ENCODE measurements around the gene ARSJ. TPM values are rescaled to one million over a fixed set of nuclear protein-coding genes. Genes with fewer than 3 reads are reported as not detected.
A peak's percentile ranks its signal among the peaks of the same experiment; 100 is the strongest.
"Not testable (repeated sequence)": the region's sequence is repeated elsewhere in the genome, so short reads cannot be mapped to it uniquely, and the experiment has no call there.

The ARSJ gene
- total RNA-seq, 3 donors from 2014 or later = 0.13 to 0.18 TPM; not detected in 1

DNA sequence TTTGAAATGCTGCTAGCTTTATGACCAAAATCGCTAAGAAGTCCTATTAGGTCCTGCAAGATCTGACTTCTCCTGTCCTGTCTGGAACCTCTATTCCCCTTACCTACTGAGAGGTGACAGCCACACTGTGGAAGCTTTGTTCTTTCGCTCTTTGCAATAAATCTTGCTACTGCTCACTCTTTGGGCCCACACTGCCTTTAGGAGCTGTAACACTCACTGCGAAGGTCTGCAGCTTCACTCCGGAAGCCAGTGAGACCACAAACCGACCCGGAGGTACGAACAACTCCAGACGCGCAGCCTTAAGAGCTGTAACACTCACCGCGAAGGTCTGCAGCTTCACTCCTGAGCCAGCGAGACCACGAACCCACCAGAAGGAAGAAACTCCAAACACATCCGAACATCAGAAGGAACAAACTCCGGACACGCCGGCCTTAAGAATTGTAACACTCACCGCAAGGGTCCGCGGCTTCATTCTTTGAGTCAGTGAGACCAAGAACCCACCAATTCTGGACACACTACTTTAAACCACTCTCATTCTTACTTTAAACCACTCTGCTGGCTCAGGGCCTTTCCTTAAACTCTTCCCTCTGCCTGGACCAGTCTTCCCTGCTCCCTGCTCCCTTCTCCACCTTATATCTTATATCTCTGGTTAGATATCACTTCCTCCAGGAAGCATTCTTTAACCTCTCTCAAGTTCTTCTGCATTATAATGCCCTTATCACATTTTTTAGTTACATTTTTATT, 25.2 kb upstream of the ARSJ start:
- DNase-seq; H3K9me3 Mint-ChIP-seq; H3K27me3 Mint-ChIP-seq (ENCODE audit: low read depth); H3K36me3 Mint-ChIP-seq (ENCODE audit: insufficient read depth): not testable (repeated sequence)
- peaks cover 23% of the 10 kb centered on the region for H3K4me1 Mint-ChIP-seq (ENCODE audit: low read depth)
- ATAC-seq = peak in 1 of 2 donors; percentile 25
- peak overlapping the region; percentile 46 for H3K4me3 Mint-ChIP-seq

DNA sequence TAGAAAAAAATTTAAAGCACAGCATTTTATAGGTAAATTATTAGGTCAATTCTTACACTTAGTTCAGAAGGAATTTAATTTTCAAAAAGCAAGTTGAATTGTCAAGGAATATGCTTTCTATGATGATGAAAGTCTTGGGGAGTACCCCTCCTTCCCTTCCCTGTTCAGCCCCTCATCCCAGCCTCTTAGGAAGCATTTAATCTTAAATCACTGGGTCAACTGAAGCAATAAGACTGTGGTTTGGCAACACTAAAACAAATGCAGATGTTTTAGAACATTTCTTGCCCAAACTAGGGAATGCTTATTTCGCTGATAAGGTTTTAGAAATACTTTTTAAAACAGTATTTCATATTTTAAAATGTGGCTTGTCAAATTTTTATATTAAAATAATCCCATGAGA, 19.1 kb upstream of the ARSJ start:
- H3K4me1 Mint-ChIP-seq (ENCODE audit: low read depth) = peaks cover 9% of the 10 kb centered on the region
- no peaks in the 10 kb centered on the region for H3K36me3 Mint-ChIP-seq (ENCODE audit: insufficient read depth)
- ATAC-seq (no peak), DNase-seq (no peak)
- no peaks in the 10 kb centered on the region for H3K27me3 Mint-ChIP-seq (ENCODE audit: low read depth)
- H3K4me3 Mint-ChIP-seq = no peak overlapping the region
- H3K9me3 Mint-ChIP-seq = peaks cover 3% of the 10 kb centered on the region

- Mint-ChIP-seq H3K4me3 (no peak overlapping the region), H3K27me3 (ENCODE audit: low read depth) (no peaks in the 10 kb centered on the region), H3K36me3 (ENCODE audit: insufficient read depth) (no peaks in the 10 kb centered on the region), H3K9me3 (peaks cover 3% of the 10 kb centered on the region), H3K4me1 (ENCODE audit: low read depth) (peaks cover 9% of the 10 kb centered on the region)
- ATAC-seq (no peak), DNase-seq (no peak)
Observed at GRCh38 chr4:113998079-113998478, 18.6 kb upstream of the ARSJ start.

- Mint-ChIP-seq H3K36me3 (ENCODE audit: insufficient read depth) (no peaks in the 10 kb centered on the region), H3K4me1 (ENCODE audit: low read depth) (peaks cover 9% of the 10 kb centered on the region), H3K4me3 (no peak overlapping the region), H3K9me3 (peaks cover 3% of the 10 kb centered on the region), H3K27me3 (ENCODE audit: low read depth) (no peaks in the 10 kb centered on the region)
- DNase-seq (no peak), ATAC-seq (no peak)
Observed at GRCh38 chr4:113997206-113997605, 17.8 kb upstream of the ARSJ start.

DNA sequence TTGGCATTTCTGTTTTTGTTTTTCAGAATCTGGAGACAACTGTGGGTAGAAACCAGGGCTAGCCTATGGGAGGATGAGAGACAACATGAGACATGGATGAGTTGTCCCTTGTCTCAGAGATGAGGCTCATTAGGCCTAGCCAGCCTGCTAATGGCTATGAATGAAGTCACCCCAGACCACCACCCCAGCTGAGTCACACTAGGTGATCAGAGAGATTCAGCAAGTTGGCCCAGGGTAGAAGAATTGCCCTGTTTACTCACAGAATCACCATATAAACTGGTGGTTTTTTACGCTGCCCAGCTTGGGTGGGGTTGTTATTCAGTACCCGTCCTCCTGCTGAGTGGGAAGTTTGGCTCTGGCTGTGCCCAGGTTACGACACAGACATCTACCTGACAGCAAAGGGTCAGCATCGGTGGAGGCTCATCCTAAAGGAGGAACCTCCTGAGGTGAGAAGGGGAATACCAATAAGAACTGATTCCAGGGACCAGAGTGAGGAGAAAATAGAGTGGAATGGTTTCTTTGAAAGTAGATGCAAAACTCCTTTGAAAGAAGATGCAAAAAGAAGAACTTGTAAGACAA, 17.2 kb upstream of the ARSJ start:
- Mint-ChIP-seq H3K27me3 (ENCODE audit: low read depth) (no peaks in the 10 kb centered on the region), H3K4me1 (ENCODE audit: low read depth) (peaks cover 9% of the 10 kb centered on the region), H3K9me3 (peaks cover 3% of the 10 kb centered on the region), H3K4me3 (no peak overlapping the region), H3K36me3 (ENCODE audit: insufficient read depth) (no peaks in the 10 kb centered on the region)
- no peak for DNase-seq
- ATAC-seq = no peak

- peaks cover 9% of the 10 kb centered on the region for H3K4me1 Mint-ChIP-seq (ENCODE audit: low read depth)
- H3K9me3 Mint-ChIP-seq = peaks cover 3% of the 10 kb centered on the region
- ATAC-seq = no peak
- H3K36me3 Mint-ChIP-seq (ENCODE audit: insufficient read depth) = no peaks in the 10 kb centered on the region
- H3K27me3 Mint-ChIP-seq (ENCODE audit: low read depth) = no peaks in the 10 kb centered on the region
- no peak overlapping the region for H3K4me3 Mint-ChIP-seq
- no peak for DNase-seq
Observed at GRCh38 chr4:113993887-113994286, 14.4 kb upstream of the ARSJ start.

GRCh38 chr4:113990886-113991285, 11.4 kb upstream of the ARSJ start:
- no peaks in the 10 kb centered on the region for H3K36me3 Mint-ChIP-seq (ENCODE audit: insufficient read depth)
- peaks cover 3% of the 10 kb centered on the region for H3K9me3 Mint-ChIP-seq
- H3K27me3 Mint-ChIP-seq (ENCODE audit: low read depth) = no peaks in the 10 kb centered on the region
- DNase-seq = no peak
- ATAC-seq = no peak
- peaks cover 7% of the 10 kb centered on the region for H3K4me1 Mint-ChIP-seq (ENCODE audit: low read depth)
- H3K4me3 Mint-ChIP-seq = no peak overlapping the region

GRCh38 chr4:113987382-113987941, 8.0 kb upstream of the ARSJ start:
- ATAC-seq = no peak
- Mint-ChIP-seq H3K4me3 (no peak overlapping the region), H3K9me3 (peaks cover 6% of the 10 kb centered on the region), H3K27me3 (ENCODE audit: low read depth) (peaks cover 4% of the 10 kb centered on the region), H3K36me3 (ENCODE audit: insufficient read depth) (no peaks in the 10 kb centered on the region), H3K4me1 (ENCODE audit: low read depth) (no peaks in the 10 kb centered on the region)
- no peak for DNase-seq

DNA sequence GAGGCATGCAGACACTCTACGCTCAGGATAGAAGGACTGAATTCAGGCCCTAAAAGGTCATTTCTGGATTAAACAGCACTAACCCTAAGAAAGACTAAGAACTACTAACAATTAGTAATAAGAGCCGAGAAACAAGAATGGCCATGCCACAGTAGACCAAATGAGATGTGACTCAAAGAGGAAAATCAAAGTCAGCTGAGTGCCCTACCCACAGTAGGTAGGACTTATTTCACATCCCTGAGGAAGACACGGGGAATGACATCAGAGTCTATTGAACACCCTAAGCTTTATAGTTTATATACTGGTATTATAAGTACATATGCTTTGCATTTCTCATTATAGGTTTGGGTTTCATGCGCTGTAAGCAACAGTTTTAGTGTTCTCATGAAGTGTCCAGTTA, 2.7 kb upstream of the ARSJ start:
- Mint-ChIP-seq H3K27me3 (ENCODE audit: low read depth) (peaks cover 35% of the 10 kb centered on the region), H3K4me1 (ENCODE audit: low read depth) (peaks cover 18% of the 10 kb centered on the region), H3K9me3 (peaks cover 6% of the 10 kb centered on the region), H3K36me3 (ENCODE audit: insufficient read depth) (no peaks in the 10 kb centered on the region), H3K4me3 (no peak overlapping the region)
- no peak for ATAC-seq
- no peak for DNase-seq

GRCh38 chr4:113981591-113981990, 2.1 kb upstream of the ARSJ start:
- no peaks in the 10 kb centered on the region for H3K36me3 Mint-ChIP-seq (ENCODE audit: insufficient read depth)
- no peak for ATAC-seq

DNA sequence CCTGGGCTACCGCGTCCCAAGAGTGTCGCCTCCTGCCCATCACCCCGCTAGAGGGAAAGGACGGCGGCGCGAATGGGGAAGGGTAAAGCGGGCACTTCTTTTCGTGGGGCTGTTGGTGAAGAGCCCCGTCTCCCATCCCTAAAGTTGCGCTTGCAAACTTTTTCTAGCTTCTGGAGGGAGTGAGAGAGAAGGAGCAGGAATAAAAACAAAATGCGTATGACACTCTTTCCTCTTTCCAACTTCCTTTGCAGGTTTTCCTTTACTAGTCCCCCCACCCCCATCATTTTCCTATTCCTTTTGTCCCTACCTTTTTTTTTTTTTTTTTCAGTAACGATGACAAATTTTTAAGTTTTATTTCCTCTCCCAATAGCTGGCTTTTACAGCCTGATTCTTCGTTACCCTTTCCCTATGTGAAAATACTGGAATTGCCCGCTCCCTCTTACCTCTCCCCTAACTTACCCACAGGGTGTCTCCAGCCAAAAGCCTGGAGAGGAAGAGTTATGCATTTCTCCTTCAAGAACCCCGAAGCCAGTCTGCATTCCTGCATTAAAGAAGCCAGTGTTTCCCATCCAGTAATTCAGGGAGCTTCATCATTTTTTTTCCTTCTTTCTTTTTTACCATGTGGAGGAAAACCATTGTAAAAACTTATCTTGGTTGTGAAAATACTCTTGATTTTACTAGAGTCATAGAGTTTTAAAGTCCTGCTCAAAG, 613 bp upstream of the ARSJ start:
- H3K36me3 Mint-ChIP-seq (ENCODE audit: insufficient read depth) = no peaks in the 10 kb centered on the region
- DNase-seq (no peak), ATAC-seq (peak in 1 of 2 donors; percentile 48)
- H3K27me3 Mint-ChIP-seq (ENCODE audit: low read depth) = peaks cover 35% of the 10 kb centered on the region
- peaks cover 6% of the 10 kb centered on the region for H3K9me3 Mint-ChIP-seq
- H3K4me3 Mint-ChIP-seq = peak overlapping the region; percentile 80
- peaks cover 22% of the 10 kb centered on the region for H3K4me1 Mint-ChIP-seq (ENCODE audit: low read depth)

More at GRCh38 chr4:113981591-113981990, 2.1 kb upstream of the ARSJ start:
- peaks cover 22% of the 10 kb centered on the region for H3K4me1 Mint-ChIP-seq (ENCODE audit: low read depth)
- H3K27me3 Mint-ChIP-seq (ENCODE audit: low read depth) = peaks cover 35% of the 10 kb centered on the region
- H3K4me3 Mint-ChIP-seq = no peak overlapping the region
- peaks cover 6% of the 10 kb centered on the region for H3K9me3 Mint-ChIP-seq
- no peak for DNase-seq

DNA sequence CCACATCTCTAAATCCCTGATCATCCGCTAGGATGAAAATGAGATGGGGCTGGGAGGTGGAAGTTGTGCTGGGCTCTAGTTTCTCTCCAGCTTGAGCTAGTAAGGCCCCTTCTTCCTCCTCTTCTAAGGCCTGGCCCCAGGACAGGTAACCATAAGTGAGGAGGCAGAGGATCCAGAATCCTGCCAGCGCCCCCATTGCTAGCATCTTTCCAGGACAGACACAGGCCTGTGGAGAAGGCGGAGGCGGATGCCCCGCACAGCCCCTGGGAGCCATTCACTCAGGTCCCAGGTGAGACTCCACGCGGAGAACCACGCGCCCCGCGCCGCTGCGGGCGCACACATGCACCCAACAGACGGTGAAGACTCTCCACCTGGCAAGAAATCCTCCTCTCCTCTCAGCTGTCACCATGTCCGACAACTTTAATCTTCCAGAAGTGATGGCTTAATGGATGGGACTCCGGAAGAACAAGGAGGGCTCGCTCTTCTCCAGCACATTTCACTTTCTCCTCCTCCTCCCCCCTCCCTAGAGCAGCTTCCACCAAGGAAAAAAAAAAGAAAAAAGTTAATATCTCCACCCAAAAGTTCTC, 793 bp downstream of the ARSJ start:
- peaks cover 35% of the 10 kb centered on the region for H3K27me3 Mint-ChIP-seq (ENCODE audit: low read depth)
- peaks cover 22% of the 10 kb centered on the region for H3K4me1 Mint-ChIP-seq (ENCODE audit: low read depth)
- peaks cover 3% of the 10 kb centered on the region for H3K36me3 Mint-ChIP-seq (ENCODE audit: insufficient read depth)
- DNase-seq (no peak), ATAC-seq (no peak)
- peaks cover 12% of the 10 kb centered on the region for H3K9me3 Mint-ChIP-seq
- H3K4me3 Mint-ChIP-seq = peak overlapping the region; percentile 80

DNA sequence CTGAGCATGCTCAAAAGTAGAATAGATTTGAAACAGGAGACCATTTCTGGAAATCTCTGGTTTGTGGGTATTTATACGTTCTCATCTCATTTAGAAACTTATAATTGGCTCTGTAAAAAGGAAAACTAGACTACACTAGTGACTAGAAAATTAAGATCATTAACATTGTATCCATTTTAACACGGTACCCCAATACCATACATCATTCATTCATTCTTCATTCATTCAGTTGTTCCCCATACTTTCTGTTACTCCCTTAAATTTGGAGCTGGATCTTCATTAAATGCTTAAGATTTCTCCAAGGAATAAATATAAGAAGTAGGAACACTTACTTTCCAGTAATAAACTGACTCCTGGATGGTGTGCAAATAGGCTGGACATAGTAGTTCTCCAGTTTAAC, 1.3 kb downstream of the ARSJ start:
- peaks cover 22% of the 10 kb centered on the region for H3K4me1 Mint-ChIP-seq (ENCODE audit: low read depth)
- peaks cover 35% of the 10 kb centered on the region for H3K27me3 Mint-ChIP-seq (ENCODE audit: low read depth)
- no peak for ATAC-seq
- H3K4me3 Mint-ChIP-seq = no peak overlapping the region
- peaks cover 7% of the 10 kb centered on the region for H3K9me3 Mint-ChIP-seq
- peaks cover 3% of the 10 kb centered on the region for H3K36me3 Mint-ChIP-seq (ENCODE audit: insufficient read depth)
- DNase-seq = no peak

DNA sequence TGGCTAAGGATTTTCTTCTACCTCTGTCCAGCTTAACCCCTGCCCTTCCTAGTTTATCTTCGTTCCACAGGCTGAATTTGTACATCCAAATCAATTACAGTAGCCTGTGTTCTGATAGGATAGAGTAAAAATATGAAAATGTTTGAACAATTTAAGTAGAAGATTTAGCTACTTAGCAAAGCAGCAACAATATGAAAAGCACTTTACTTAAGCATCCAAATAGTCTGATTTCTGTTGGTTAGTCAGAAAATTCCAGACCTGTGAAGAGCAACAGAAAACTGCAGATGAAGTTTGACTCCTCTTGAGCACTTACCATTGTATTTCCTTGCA, 2.0 kb downstream of the ARSJ start:
- peaks cover 22% of the 10 kb centered on the region for H3K4me1 Mint-ChIP-seq (ENCODE audit: low read depth)
- ATAC-seq (no peak), DNase-seq (no peak)
- H3K27me3 Mint-ChIP-seq (ENCODE audit: low read depth) = peaks cover 31% of the 10 kb centered on the region
- no peak overlapping the region for H3K4me3 Mint-ChIP-seq
- H3K9me3 Mint-ChIP-seq = peaks cover 6% of the 10 kb centered on the region
- peaks cover 3% of the 10 kb centered on the region for H3K36me3 Mint-ChIP-seq (ENCODE audit: insufficient read depth)
